ENCODE measurements around the gene PPP1R17.

PPP1R17 gene

DNA sequence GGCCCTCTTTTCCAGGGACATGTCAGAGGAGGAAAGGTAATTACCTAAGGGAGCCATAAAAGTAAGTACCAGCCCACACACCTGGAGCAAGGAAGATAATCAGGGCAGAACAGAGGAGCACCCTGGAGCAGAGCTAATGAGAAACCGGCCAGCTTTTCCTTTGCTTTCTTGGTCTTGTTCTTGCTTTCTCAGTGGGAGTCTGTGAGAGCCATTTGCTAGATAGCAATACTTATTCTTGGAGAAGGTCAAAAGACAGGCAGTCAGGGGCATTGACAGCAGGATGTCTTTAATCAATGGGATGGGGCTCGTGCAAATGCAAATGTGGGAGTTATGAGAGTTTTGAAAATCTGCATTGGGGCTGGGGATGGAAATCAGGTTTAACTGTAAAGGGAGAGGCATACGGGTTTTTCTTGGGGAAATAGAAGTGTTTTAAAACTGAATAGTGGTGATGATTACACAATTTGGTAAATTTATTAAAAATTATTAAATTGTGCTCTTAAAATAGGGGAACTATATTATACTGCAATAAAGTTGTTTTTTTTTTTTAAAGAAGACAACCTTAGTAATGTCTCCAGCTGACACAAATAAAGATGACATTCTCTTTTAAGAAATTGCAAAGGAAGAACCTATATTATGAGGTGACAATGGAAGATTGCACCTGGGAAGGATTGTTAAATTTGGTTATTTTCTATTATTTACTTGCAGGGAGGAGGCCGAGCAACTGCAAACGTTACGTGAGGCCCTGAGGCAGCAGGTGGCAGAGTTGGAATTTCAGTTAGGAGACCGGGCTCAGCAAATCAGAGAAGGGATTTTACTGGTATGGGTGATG is 35.6 kb upstream of the PPP1R17 start:
- DNase-seq (ENCODE audit: low read depth) = no peak
- H3K4me3 ChIP-seq (ENCODE audit: low read depth, low read length) = no peak overlapping the region
- TF ChIP-seq, protein P1, sequence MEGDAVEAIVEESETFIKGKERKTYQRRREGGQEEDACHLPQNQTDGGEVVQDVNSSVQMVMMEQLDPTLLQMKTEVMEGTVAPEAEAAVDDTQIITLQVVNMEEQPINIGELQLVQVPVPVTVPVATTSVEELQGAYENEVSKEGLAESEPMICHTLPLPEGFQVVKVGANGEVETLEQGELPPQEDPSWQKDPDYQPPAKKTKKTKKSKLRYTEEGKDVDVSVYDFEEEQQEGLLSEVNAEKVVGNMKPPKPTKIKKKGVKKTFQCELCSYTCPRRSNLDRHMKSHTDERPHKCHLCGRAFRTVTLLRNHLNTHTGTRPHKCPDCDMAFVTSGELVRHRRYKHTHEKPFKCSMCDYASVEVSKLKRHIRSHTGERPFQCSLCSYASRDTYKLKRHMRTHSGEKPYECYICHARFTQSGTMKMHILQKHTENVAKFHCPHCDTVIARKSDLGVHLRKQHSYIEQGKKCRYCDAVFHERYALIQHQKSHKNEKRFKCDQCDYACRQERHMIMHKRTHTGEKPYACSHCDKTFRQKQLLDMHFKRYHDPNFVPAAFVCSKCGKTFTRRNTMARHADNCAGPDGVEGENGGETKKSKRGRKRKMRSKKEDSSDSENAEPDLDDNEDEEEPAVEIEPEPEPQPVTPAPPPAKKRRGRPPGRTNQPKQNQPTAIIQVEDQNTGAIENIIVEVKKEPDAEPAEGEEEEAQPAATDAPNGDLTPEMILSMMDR (IDR thresholded peaks at IDR 0.05; ENCODE audit: insufficient read depth, low read depth, low read length, missing control alignments) = no peak

DNA sequence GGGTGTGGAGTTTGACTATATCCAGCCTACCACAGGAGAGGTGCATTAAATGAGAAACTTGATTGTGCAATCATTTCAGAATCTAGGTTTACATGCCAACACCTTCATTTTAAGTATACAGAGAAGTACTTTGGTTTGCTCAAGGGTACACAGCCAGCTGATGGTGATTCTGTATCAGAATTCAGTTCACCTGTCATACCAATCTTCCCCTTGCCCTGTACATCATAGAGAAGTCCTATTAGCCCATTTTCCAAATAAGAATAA is 35.0 kb upstream of the PPP1R17 start:
- no peak for DNase-seq (ENCODE audit: low read depth)
- TF ChIP-seq, protein P1 (IDR thresholded peaks at IDR 0.05; ENCODE audit: insufficient read depth, low read depth, low read length, missing control alignments) = no peak
- no peak overlapping the region for H3K4me3 ChIP-seq (ENCODE audit: low read depth, low read length)

DNA sequence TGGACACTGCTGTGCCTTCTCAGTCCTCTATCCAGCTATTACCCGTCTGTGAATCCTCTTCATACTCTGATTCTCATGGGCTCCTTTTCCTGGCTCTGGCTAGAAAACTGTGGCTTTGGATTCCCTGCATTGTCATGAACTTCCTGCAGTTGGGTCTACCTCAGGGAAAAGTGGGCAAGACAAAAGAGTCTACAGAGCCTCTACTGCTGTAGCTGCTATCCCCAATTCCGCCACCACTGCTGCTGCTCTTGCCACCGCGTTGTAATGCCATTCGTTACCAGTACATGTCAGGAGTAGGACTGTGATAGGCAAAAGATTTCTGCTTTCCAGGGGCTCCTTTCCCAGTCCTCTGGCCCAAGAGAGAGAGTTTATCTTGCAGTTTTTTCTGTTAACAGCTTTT is 23.9 kb upstream of the PPP1R17 start:
- no peak for DNase-seq (ENCODE audit: low read depth)
- TF ChIP-seq, protein P1 (IDR thresholded peaks at IDR 0.05; ENCODE audit: insufficient read depth, low read depth, low read length, missing control alignments) = no peak
- no peak overlapping the region for H3K4me3 ChIP-seq (ENCODE audit: low read depth, low read length)

DNA sequence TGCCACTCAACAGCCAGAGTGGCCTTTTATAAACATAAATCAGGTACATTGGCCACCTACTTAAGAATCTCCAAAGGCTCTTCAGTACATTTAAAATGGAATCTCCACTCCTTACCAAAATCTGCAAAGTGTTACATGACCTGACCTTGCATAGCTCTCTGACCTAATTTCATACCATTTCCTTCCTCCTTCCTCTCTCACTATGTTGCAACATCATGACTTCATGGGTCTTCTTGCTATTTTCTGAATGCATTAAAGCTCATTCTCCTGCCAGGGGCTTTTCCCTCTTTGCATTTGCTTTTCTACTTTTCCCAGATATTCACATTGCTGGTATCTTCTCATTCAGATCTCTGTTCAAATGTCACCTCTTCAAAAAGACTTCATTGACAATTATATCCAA is 22.1 kb upstream of the PPP1R17 start:
- TF ChIP-seq, protein P1 (IDR thresholded peaks at IDR 0.05; ENCODE audit: insufficient read depth, low read depth, low read length, missing control alignments) = no peak
- H3K4me3 ChIP-seq (ENCODE audit: low read depth, low read length) = no peak overlapping the region
- no peak for DNase-seq (ENCODE audit: low read depth)

DNA sequence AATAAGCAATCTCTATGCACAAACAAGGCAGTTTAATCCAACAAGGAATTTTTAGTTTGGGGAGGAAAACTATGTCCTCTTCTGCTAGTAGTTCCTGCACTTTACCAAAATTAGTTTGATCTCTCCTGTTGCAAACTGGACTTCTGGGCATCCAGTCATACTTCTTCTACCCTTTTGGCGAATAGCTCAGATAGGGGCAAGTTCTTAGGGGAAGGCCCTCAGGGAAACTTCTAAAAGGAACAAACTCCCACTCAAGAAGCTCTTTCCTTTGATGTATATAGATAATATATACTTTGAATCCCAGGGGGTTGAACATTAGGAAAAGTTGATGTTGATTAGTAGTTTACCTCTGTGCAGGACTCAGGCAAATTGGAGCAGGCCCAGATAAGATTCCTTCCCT is 21.5 kb upstream of the PPP1R17 start:
- no peak for DNase-seq (ENCODE audit: low read depth)
- no peak overlapping the region for H3K4me3 ChIP-seq (ENCODE audit: low read depth, low read length)
- TF ChIP-seq, protein P1 (IDR thresholded peaks at IDR 0.05; ENCODE audit: insufficient read depth, low read depth, low read length, missing control alignments) = no peak

DNA sequence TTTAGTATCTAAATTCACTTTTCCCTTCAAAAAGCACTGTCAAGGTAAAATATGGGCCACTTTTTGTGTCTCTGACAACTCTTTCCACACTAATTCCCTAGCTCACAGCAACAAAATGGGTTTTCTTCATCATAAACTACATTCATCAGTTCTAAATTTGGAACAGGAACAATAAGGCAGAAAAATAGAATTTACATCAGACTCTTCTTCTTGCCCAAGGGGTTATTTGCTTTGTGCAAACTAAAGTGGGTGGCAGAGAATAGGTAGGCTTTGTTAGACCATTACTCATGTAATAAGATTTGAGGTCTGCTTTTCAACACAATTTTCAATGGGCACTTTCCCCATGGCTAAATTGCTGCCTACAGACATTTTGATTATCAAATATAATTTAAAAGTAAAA is 17.6 kb upstream of the PPP1R17 start:
- DNase-seq (ENCODE audit: low read depth) = no peak
- TF ChIP-seq, protein P1 (IDR thresholded peaks at IDR 0.05; ENCODE audit: insufficient read depth, low read depth, low read length, missing control alignments) = no peak
- no peak overlapping the region for H3K4me3 ChIP-seq (ENCODE audit: low read depth, low read length)
